GM12878 (cell line): ENCODE measurements around the gene U2AF1. TPM values are rescaled to one million over a fixed set of nuclear protein-coding genes. Genes with fewer than 3 reads are reported as not detected.
"Not testable (repeated sequence)": the region's sequence is repeated elsewhere in the genome, so short reads cannot be mapped to it uniquely, and the experiment has no call there.

Experiments
- ATAC-seq: fragments of 200-7000 bp; cut with Tn5 transposase; 3 replicates; pipeline ENCODE4 v1.9.1; 2020; ENCODE audit warnings: mild to moderate bottlenecking, moderate library complexity
- BruUV-seq: library from RNA; stranded (reverse); fragments of 400-500 nt; replicated peaks from 2 replicates; lab custom pipeline; 2021; lab: Mats Ljungman, UMichigan
- CTCF ChIA-PET: fragments of 300-600 bp; sonication (Branson Sonifier 250); formaldehyde crosslinking; extraction: SDS; loops from one replicate; lab custom pipeline; 2021; ENCODE audit warnings: inconsistent platforms; lab: Yijun Ruan, JAX
- POLR2A ChIA-PET: fragments of 350-600 bp; formaldehyde crosslinking; extraction: SDS; loops from one replicate; lab custom pipeline; 2021; ENCODE audit warnings: inconsistent platforms; lab: Charles Lee
- RAD21 ChIA-PET: fragments of 300-600 bp; sonication (Branson Sonifier 250); formaldehyde crosslinking; loops from one replicate; lab custom pipeline; 2023; ENCODE audit warnings: antibody characterized with exemption; ENCODE audit not compliant: unreplicated experiment; lab: Charles Lee
- SMC1A ChIA-PET: fragments of 300-600 bp; sonication (Branson Sonifier 250); formaldehyde crosslinking; loops from one replicate; lab custom pipeline; 2023; ENCODE audit not compliant: unreplicated experiment, uncharacterized antibody; lab: Charles Lee
- DNase-seq: peaks from one replicate; pipeline ENCODE4 v3.0.0-alpha.2; 2011; ENCODE audit warnings: low read depth, low spot score
- FAIRE-seq: peaks from 3 replicates; lab custom pipeline; 2011; peaks lifted over from hg19 to GRCh38; lab: Jason Lieb, UNC
- H2AFZ ChIP-seq: 2 replicates; pipeline ENCODE4 v1.6.0; 2011; ENCODE audit warnings: low read depth, low read length, control low read depth; ENCODE audit not compliant: control insufficient read depth
- H3K27ac ChIP-seq: 2 replicates; pipeline ENCODE4 v1.5.1; 2011; ENCODE audit warnings: control low read depth; ENCODE audit not compliant: control insufficient read depth, insufficient read depth
- H3K27me3 ChIP-seq, 2 experiments: replicated peaks in 1 of 2; 2 replicates each; pipeline versions ENCODE4 v1.6.0 to v1.6.1; 2011; ENCODE audit warnings: low read length in 1 of 2; ENCODE audit not compliant: control insufficient read depth in 2 of 2, insufficient read depth in 2 of 2
- H3K36me3 ChIP-seq, 2 experiments: 2 replicates each; pipeline ENCODE4 v1.5.1; 2011; ENCODE audit warnings: low read length in 1 of 2; ENCODE audit not compliant: control insufficient read depth in 2 of 2, insufficient read depth in 2 of 2
- H3K4me1 ChIP-seq: 2 replicates; pipeline ENCODE4 v1.6.1; 2011; ENCODE audit warnings: mild to moderate bottlenecking, low read length, moderate library complexity, mixed read lengths; ENCODE audit not compliant: control insufficient read depth, insufficient read depth
- H3K4me2 ChIP-seq: 2 replicates; pipeline ENCODE4 v1.6.0; 2011; ENCODE audit warnings: control low read depth; ENCODE audit not compliant: control insufficient read depth, insufficient read depth
- H3K4me3 ChIP-seq: fragments of 200-600 bp; sonication (generic); 2 replicates; pipeline ENCODE4 v1.5.1; 2016
- H3K79me2 ChIP-seq: 2 replicates; pipeline ENCODE4 v1.6.0; 2011; ENCODE audit warnings: low read length; ENCODE audit not compliant: control insufficient read depth, insufficient read depth
- H3K9ac ChIP-seq: 2 replicates; pipeline ENCODE4 v1.8.0; 2011; ENCODE audit warnings: low read length, control low read depth, mixed read lengths; ENCODE audit not compliant: control insufficient read depth, insufficient read depth
- H3K9me3 ChIP-seq: replicated peaks from 3 replicates; pipeline ENCODE4 v1.5.1; 2011; ENCODE audit warnings: mild to moderate bottlenecking, low read length; ENCODE audit not compliant: control insufficient read depth, insufficient read depth
- H4K20me1 ChIP-seq: 2 replicates; pipeline ENCODE4 v1.6.0; 2011; ENCODE audit not compliant: control insufficient read depth, insufficient read depth
- WGBS: methylation state at CpG from one replicate; pipeline ENCODE4 v1.1.6; 2016; ENCODE audit warnings: low lambda C conversion rate; ENCODE audit not compliant: insufficient replicate concordance, insufficient coverage; ENCODE audit errors: missing lambda C conversion rate; 5-methylcytosine and 5-hydroxymethylcytosine counted together
- in situ Hi-C: fragments of 300-500 bp; cut with MboI; formaldehyde crosslinking; loops from 9 replicates; pipeline ENCODE4 v1.14.3; 2018; ENCODE audit warnings: mixed read lengths
- intact Hi-C: fragments of 100-400 bp; cut with micrococcal nuclease; formaldehyde crosslinking; loops from one replicate; pipeline ENCODE4 v1.14.2; 2022; ENCODE audit not compliant: unreplicated experiment
- polyA plus RNA-seq, 11 experiments: library from polyadenylated mRNA; depleted of rRNA in 4 of 11; unstranded in 6 of 11; stranded (reverse) in 5 of 11; fragments of >200 nt; fragmentation: Nextera tagmentation in 4 of 11; fragmentation: Illumina TruSeq in 1 of 11; extraction: Ambion mirVana in 4 of 11; extraction: Trizol in 1 of 11; gene quantifications; 1 replicate in 1 of 11; 2 replicates in 10 of 11; pipeline versions ENCODE4 v1.2.1 to v1.2.3, GENCODE V29; 2011 to 2016; ENCODE audit warnings: inconsistent platforms in 2 of 11, missing spikeins in 2 of 11, low read depth in 1 of 11
- total RNA-seq, 4 experiments: library from RNA; depleted of rRNA in 3 of 4; stranded (reverse); fragments of >200 nt in 3 of 4; fragmentation: Illumina TruSeq in 1 of 4; extraction: Trizol in 1 of 4; gene quantifications; 2 replicates each; pipeline versions ENCODE4 v1.2.1 to v1.2.3, GENCODE V29; 2013 to 2021

Gene U2AF1
- total and polyA plus RNA-seq, 10 of the 15 experiments (the other 5 are each of a cell fraction or from before 2014, with no cell fraction given) = 8.6 to 182 (median 60.1) TPM

DNA sequence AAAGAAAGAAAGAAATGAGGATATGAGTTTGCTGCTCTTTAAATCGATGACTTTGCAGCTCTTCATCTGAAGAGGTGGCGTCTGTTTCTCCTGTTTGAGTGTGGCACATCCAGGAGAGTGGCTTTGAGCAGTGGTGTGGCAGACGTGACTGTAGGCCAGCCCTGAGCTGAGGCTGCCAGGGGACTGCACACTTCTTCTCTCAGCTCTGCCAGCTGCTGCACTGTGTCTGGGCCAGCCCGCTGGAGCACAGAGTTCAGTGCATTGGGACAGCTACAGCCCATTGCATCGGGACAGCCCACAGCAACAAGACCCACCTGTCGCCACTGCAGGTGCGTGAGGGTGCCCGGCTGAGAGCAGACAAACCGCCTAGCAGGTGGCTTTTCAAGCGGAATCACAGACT lies 27.1 kb upstream of the U2AF1 start:
- DNase-seq, H3K9me3 ChIP-seq, CTCF ChIA-PET, H2AFZ ChIP-seq, H3K4me3 ChIP-seq, in situ Hi-C loops, H3K36me3 ChIP-seq, H3K27ac ChIP-seq, H3K4me2 ChIP-seq, H3K9ac ChIP-seq, POLR2A ChIA-PET, H4K20me1 ChIP-seq, FAIRE-seq, BruUV-seq, ATAC-seq, H3K79me2 ChIP-seq, intact Hi-C loops, H3K27me3 ChIP-seq, RAD21 ChIA-PET, SMC1A ChIA-PET, H3K4me1 ChIP-seq: not testable (repeated sequence)
- no CpG with 5 or more reads among the region's 10 CpGs for WGBS

DNA sequence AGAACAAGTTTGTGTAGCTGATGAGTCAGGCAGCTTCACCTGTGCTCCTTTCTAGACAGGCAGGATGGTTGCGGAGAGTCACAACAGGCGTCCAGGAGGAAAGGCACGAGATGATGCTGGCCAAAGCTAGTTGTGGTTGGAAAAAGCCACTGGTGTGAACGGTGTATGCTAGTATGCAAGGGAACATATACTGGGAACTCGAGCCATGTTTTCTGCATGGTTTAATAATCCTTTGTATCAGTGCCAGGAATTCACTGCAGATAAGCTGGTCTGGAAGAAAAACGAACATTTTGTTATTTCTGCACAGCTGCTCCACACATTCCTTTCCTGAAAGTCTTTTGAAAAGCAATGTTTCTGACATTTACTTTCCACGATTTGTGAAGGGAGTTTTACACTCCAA lies 22.7 kb upstream of the U2AF1 start:
- intact Hi-C loops, H3K4me2 ChIP-seq, ATAC-seq, in situ Hi-C loops, CTCF ChIA-PET, H3K27ac ChIP-seq, H3K4me1 ChIP-seq, H4K20me1 ChIP-seq, POLR2A ChIA-PET, H3K27me3 ChIP-seq, RAD21 ChIA-PET, SMC1A ChIA-PET, H2AFZ ChIP-seq, H3K9me3 ChIP-seq, H3K9ac ChIP-seq, BruUV-seq, H3K4me3 ChIP-seq, H3K79me2 ChIP-seq, FAIRE-seq, H3K36me3 ChIP-seq, DNase-seq: not testable (repeated sequence)
- no CpG with 5 or more reads among the region's 7 CpGs for WGBS

DNA sequence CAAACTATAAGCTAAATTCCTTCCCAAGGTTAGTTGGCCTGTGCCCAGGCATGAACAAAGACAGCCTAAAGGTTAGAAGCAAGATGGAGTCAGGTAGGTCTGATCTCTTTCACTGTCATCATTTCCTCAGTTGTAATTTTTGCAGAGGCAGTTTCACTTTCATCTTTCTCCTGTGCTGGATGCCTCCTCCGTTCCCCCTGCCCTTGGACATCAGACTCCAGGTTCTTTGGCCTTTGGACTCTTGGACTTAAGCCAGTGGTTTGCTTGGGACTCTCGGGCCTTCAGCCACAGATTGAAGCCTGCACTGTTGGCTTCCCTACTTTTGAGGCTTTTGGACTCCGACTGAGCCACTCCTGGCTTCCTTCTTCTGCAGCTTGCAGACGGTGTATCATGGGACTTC lies 8.6 kb upstream of the U2AF1 start:
- RAD21 ChIA-PET, H3K4me3 ChIP-seq, FAIRE-seq, H3K36me3 ChIP-seq, H3K9ac ChIP-seq, H3K27ac ChIP-seq, H3K27me3 ChIP-seq, in situ Hi-C loops, H3K9me3 ChIP-seq, H3K4me2 ChIP-seq, CTCF ChIA-PET, H2AFZ ChIP-seq, H3K79me2 ChIP-seq, POLR2A ChIA-PET, SMC1A ChIA-PET, DNase-seq, H3K4me1 ChIP-seq, ATAC-seq, intact Hi-C loops, H4K20me1 ChIP-seq, BruUV-seq: not testable (repeated sequence)
- WGBS = no CpG with 5 or more reads among the region's 4 CpGs

DNA sequence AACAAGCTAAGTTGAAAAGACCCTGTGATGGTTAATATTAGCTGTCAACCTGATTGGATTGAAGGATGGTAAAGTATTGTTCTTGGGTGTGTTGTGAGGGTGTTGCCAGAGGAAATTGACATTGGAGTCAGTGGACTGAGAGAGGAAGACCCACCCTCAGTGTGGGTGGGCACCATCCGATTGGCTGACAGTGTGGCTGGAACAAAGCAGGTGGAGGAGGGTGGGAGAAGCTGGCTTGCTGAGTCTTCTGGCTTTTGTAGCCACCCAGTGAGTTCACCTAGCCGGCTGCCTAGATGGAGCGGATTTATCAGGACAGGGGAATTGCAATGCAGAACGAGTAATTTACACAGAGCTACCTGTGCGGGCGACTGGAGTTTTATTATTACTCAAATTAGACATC lies 7.1 kb upstream of the U2AF1 start:
- H3K4me1 ChIP-seq, BruUV-seq, H3K9ac ChIP-seq, H4K20me1 ChIP-seq, H3K27me3 ChIP-seq, in situ Hi-C loops, DNase-seq, H3K9me3 ChIP-seq, POLR2A ChIA-PET, H3K79me2 ChIP-seq, H3K4me2 ChIP-seq, H3K27ac ChIP-seq, H2AFZ ChIP-seq, H3K36me3 ChIP-seq, intact Hi-C loops, H3K4me3 ChIP-seq, FAIRE-seq, CTCF ChIA-PET, ATAC-seq, SMC1A ChIA-PET, RAD21 ChIA-PET: not testable (repeated sequence)
- WGBS = 100% methylated on average over 1 of the region's 6 CpGs
